Osteoblast (primary cell): Measurements from ENCODE around the gene IGF2BP1. TPM values are rescaled to one million over a fixed set of nuclear protein-coding genes. Genes with fewer than 3 reads are reported as not detected.
"Not testable (repeated sequence)": the region's sequence is repeated elsewhere in the genome, so short reads cannot be mapped to it uniquely, and the experiment has no call there.

ENCODE experiments used
- DNase-seq: peaks from one replicate; pipeline ENCODE4 v3.0.0; 2011; ENCODE audit warnings: low spot score, mixed read lengths; ENCODE audit not compliant: insufficient read length; ENCODE audit errors: missing footprints
- H2AFZ ChIP-seq: 2 replicates; pipeline ENCODE4 v1.6.0; 2011; ENCODE audit warnings: mild to moderate bottlenecking, low read length
- H3K27ac ChIP-seq: 2 replicates; pipeline ENCODE4 v1.5.1; 2011; ENCODE audit warnings: mild to moderate bottlenecking, low read depth, low read length, moderate library complexity
- H3K27me3 ChIP-seq: 2 replicates; pipeline ENCODE4 v1.6.0; 2012; ENCODE audit warnings: mild to moderate bottlenecking, control low read depth, inconsistent platforms, low read length, moderate library complexity; ENCODE audit not compliant: insufficient read depth
- H3K36me3 ChIP-seq: 2 replicates; pipeline ENCODE4 v1.5.1; 2011; ENCODE audit warnings: mild to moderate bottlenecking, low read length, control low read depth, moderate library complexity; ENCODE audit not compliant: insufficient read depth
- H3K4me1 ChIP-seq: 2 replicates; pipeline ENCODE4 v1.5.1; 2011; ENCODE audit warnings: mild to moderate bottlenecking, low read length, control low read depth, moderate library complexity; ENCODE audit not compliant: insufficient read depth
- H3K4me2 ChIP-seq: 2 replicates; pipeline ENCODE4 v1.6.0; 2011; ENCODE audit warnings: mild to moderate bottlenecking, low read length; ENCODE audit not compliant: insufficient read depth
- H3K4me3 ChIP-seq: fragments of 200-600 bp; sonication (generic); 3 replicates; pipeline ENCODE4 v1.5.1; 2012; ENCODE audit warnings: mild to moderate bottlenecking, low read length, inconsistent platforms; ENCODE audit not compliant: insufficient read depth
- H3K79me2 ChIP-seq: 2 replicates; pipeline ENCODE4 v1.6.0; 2012; ENCODE audit warnings: mild to moderate bottlenecking, low read length, control low read depth, inconsistent platforms; ENCODE audit not compliant: insufficient read depth
- H3K9me3 ChIP-seq: 2 replicates; pipeline ENCODE4 v1.5.1; 2011; ENCODE audit warnings: low read depth, low read length, control low read depth
- H4K20me1 ChIP-seq: 2 replicates; pipeline ENCODE4 v1.6.0; 2012; ENCODE audit warnings: mild to moderate bottlenecking, low read length, control low read depth; ENCODE audit not compliant: insufficient read depth
- total RNA-seq: library from RNA; depleted of rRNA; stranded (reverse); fragments of >200 nt; gene quantifications from 2 replicates; pipeline ENCODE4 v1.2.3, GENCODE V29; 2012
- TF ChIP-seq, protein P1 (sequence below): IDR thresholded peaks from 2 replicates; pipeline ENCODE4 v1.5.1; 2011; ENCODE audit warnings: mild to moderate bottlenecking, low read depth, low read length, moderate library complexity; ENCODE audit errors: extremely low read depth

IGF2BP1 gene
- total RNA-seq, 1 donor = 1.4 TPM

DNA sequence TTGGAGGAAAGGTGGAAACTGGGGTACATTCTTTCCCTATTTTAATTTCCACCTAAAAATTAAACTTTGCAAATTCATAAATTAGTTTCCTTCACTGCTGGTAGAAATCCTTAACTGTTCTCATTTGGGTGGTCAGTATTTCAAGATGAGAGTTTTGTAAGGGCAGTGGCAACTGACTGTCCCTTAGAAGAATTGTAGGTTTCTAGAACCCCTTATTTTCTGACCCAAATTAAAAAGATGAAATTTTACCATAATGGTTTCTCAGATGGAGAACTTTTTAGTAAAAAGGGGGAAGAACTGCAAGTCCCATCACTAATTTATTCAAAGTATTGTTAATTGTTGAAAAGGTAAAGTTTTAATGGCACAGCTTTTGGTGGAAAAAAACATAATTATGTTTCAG lies 5.6 kb downstream of the IGF2BP1 start:
- DNase-seq = no peak
- Histone ChIP-seq H2AFZ (no peak overlapping the region), H3K36me3 (no peaks in the 10 kb centered on the region), H3K27ac (no peak overlapping the region), H3K4me1 (peaks cover 21% of the 10 kb centered on the region), H3K4me3 (no peak overlapping the region), H3K79me2 (peaks cover 78% of the 10 kb centered on the region), H3K9me3 (no peaks in the 10 kb centered on the region), H4K20me1 (no peaks in the 10 kb centered on the region), H3K27me3 (peaks cover 95% of the 10 kb centered on the region), H3K4me2 (peak overlapping the region; percentile 65)
- TF ChIP-seq, protein P1, sequence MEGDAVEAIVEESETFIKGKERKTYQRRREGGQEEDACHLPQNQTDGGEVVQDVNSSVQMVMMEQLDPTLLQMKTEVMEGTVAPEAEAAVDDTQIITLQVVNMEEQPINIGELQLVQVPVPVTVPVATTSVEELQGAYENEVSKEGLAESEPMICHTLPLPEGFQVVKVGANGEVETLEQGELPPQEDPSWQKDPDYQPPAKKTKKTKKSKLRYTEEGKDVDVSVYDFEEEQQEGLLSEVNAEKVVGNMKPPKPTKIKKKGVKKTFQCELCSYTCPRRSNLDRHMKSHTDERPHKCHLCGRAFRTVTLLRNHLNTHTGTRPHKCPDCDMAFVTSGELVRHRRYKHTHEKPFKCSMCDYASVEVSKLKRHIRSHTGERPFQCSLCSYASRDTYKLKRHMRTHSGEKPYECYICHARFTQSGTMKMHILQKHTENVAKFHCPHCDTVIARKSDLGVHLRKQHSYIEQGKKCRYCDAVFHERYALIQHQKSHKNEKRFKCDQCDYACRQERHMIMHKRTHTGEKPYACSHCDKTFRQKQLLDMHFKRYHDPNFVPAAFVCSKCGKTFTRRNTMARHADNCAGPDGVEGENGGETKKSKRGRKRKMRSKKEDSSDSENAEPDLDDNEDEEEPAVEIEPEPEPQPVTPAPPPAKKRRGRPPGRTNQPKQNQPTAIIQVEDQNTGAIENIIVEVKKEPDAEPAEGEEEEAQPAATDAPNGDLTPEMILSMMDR = no peak

DNA sequence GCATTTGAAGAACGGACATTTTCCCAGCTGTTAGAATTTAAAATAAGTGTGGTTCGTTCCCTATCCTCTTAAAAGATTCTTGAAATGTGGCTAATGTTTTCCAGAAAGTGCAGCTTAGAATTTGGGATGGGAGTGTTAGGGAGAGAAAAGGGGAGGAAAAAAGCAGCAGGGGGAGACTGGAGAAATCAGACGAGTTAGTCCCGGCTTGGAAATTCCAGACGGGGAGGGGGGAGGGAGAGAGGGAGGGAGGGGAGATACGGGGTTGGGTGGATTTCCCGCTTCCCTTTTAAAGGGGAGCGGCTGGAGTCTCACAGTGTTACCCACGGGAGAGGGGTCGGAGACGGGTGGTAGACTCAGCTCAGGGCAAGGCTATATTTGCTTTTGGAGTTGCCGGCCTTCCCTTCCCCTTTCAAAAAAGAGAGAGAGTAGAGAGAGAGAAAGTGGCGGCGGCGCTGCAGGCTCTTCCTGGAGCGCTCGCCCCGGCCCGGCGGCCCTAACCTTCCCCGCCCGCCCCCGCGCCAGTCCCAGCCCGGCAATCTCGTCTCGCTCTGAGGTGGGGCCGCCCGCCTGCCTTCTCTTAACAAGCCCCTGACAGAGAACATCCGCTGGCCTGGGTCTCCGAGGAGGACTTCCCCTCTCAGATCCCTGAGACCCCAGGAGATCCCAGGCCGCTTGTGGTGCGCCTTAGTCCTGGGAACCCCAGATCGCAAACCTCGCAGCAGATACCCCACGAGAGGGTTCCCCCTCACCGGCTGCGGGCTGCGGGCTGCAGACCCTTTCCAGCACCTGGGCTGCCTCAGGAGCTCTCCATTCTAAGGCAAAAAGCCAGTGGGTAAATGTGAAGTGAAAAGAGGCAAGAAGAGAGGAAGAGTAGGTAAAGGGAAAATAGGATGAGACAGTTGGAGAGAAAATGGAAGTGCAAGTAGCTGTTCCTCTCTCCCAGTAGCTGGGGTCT lies 6.6 kb downstream of the IGF2BP1 start:
- H2AFZ ChIP-seq = peak overlapping the region; percentile 12
- TF ChIP-seq, protein P1 = no peak
- peaks cover 21% of the 10 kb centered on the region for H3K4me1 ChIP-seq
- DNase-seq = peak; percentile 84
- peaks cover 84% of the 10 kb centered on the region for H3K27me3 ChIP-seq
- peaks cover 73% of the 10 kb centered on the region for H3K79me2 ChIP-seq
- no peaks in the 10 kb centered on the region for H4K20me1 ChIP-seq
- peak overlapping the region; percentile 65 for H3K4me2 ChIP-seq
- H3K27ac ChIP-seq = no peak overlapping the region
- H3K36me3 ChIP-seq = no peaks in the 10 kb centered on the region
- H3K9me3 ChIP-seq = no peaks in the 10 kb centered on the region
- H3K4me3 ChIP-seq = peak overlapping the region; percentile 65

DNA sequence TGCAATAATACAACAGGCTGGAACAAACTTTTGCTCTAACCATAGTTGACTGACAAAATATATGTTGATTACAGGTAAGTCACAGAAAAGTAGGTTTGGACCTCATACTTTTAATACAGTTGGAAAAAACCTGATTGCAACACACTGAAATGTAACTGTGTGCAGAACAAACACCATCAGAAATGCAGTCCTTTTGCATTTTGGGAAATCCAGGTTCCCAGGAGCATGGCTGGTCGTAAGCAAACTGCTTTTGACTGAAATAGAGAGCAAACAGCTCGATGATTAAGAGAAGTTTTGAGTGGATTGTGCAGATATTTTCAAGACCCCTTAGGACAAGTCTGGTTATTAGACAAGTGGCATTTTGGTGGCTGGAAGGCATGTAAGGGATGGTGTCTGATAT lies 8.0 kb downstream of the IGF2BP1 start:
- Histone ChIP-seq H3K36me3 (no peaks in the 10 kb centered on the region), H4K20me1 (no peaks in the 10 kb centered on the region), H3K27ac (no peak overlapping the region), H2AFZ (no peak overlapping the region), H3K27me3 (peaks cover 72% of the 10 kb centered on the region), H3K9me3 (no peaks in the 10 kb centered on the region), H3K79me2 (peaks cover 63% of the 10 kb centered on the region), H3K4me1 (peaks cover 16% of the 10 kb centered on the region), H3K4me2 (no peak overlapping the region), H3K4me3 (no peak overlapping the region)
- DNase-seq = no peak
- TF ChIP-seq, protein P1 = no peak

DNA sequence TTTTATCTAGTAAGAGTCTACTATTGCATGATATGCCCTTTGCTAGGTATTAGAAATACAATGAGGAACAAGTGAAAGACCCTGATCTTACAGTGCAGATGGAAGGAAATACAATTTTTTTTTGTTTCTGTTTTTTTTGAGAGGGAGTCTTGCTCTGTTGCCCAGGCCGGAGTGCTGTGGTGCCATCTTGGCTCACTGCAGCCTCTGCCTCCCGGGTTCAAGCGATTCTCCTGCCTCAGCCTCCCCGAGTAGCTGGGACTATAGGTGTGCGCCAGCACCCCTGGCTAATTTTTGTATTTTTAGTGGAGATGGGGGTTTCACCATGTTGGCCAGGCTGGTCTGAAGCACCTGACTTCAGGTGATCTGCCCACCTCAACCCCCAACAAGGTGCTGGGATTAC lies 11.7 kb downstream of the IGF2BP1 start:
- not testable (repeated sequence) for H3K9me3 ChIP-seq, H3K4me3 ChIP-seq, H2AFZ ChIP-seq, H3K27ac ChIP-seq, H3K4me2 ChIP-seq, H3K36me3 ChIP-seq, H3K4me1 ChIP-seq, H4K20me1 ChIP-seq, DNase-seq
- peaks cover 49% of the 10 kb centered on the region for H3K79me2 ChIP-seq
- peaks cover 61% of the 10 kb centered on the region for H3K27me3 ChIP-seq
